BE2C (cell line): Measurements from ENCODE around the gene YWHAB.
A peak's percentile ranks its signal among the peaks of the same experiment; 100 is the strongest.
"Not testable (repeated sequence)": the region's sequence is repeated elsewhere in the genome, so short reads cannot be mapped to it uniquely, and the experiment has no call there.

Experiments used
- DNase-seq: peaks from one replicate; pipeline ENCODE4 v3.0.0-alpha.2; 2020
- H3K27me3 ChIP-seq: fragments of 250-450 bp; sonication (Bioruptor Pico); 2 replicates; pipeline ENCODE4 v1.5.1; 2020; ENCODE audit warnings: mild to moderate bottlenecking
- H3K36me3 ChIP-seq: fragments of 250-450 bp; sonication (Bioruptor Pico); 2 replicates; pipeline ENCODE4 v1.5.1; 2020; ENCODE audit warnings: mild to moderate bottlenecking
- H3K4me1 ChIP-seq: fragments of 250-450 bp; sonication (Bioruptor Pico); 2 replicates; pipeline ENCODE4 v1.5.1; 2020
- H3K4me3 ChIP-seq: 2 replicates; pipeline ENCODE4 v1.5.1; 2011; ENCODE audit warnings: low read depth, low read length
- H3K9me3 ChIP-seq: fragments of 250-450 bp; sonication (Bioruptor Pico); 2 replicates; pipeline ENCODE4 v1.5.1; 2020
- TF ChIP-seq, protein P1 (sequence below): IDR thresholded peaks from 2 replicates; pipeline ENCODE4 v1.5.1; 2012; ENCODE audit warnings: mild to moderate bottlenecking, low read depth, low read length

The YWHAB gene

DNA sequence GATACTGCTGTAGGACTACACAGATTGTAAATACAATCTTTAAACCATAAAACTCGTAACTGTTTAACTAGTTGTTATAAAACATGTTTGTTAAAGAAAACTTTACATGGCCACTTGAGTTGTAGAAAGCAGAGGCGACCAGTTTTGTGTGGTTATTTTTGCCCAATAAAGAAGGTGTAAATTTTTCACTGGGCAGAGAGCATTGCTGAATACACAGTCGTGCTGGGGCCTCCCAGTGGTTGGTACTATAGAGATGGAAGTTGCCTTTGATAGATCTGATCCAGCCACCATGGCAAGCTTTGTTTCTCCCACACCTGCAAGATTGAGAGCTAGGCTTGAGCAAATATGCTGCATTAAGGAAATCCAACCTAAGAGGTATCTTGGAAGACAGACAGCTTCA, 34.0 kb upstream of the YWHAB start:
- Histone ChIP-seq H3K27me3 (no peaks in the 10 kb centered on the region), H3K36me3 (no peaks in the 10 kb centered on the region), H3K9me3 (no peaks in the 10 kb centered on the region), H3K4me3 (no peak overlapping the region), H3K4me1 (no peaks in the 10 kb centered on the region)
- TF ChIP-seq, protein P1, sequence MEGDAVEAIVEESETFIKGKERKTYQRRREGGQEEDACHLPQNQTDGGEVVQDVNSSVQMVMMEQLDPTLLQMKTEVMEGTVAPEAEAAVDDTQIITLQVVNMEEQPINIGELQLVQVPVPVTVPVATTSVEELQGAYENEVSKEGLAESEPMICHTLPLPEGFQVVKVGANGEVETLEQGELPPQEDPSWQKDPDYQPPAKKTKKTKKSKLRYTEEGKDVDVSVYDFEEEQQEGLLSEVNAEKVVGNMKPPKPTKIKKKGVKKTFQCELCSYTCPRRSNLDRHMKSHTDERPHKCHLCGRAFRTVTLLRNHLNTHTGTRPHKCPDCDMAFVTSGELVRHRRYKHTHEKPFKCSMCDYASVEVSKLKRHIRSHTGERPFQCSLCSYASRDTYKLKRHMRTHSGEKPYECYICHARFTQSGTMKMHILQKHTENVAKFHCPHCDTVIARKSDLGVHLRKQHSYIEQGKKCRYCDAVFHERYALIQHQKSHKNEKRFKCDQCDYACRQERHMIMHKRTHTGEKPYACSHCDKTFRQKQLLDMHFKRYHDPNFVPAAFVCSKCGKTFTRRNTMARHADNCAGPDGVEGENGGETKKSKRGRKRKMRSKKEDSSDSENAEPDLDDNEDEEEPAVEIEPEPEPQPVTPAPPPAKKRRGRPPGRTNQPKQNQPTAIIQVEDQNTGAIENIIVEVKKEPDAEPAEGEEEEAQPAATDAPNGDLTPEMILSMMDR, result no peak
- DNase-seq, result no peak

GRCh38 chr20:44856442-44856841, 29.1 kb upstream of the YWHAB start:
- Histone ChIP-seq H3K4me3 (no peak overlapping the region), H3K4me1 (no peaks in the 10 kb centered on the region), H3K36me3 (no peaks in the 10 kb centered on the region), H3K9me3 (no peaks in the 10 kb centered on the region), H3K27me3 (no peaks in the 10 kb centered on the region)
- TF ChIP-seq, protein P1, result no peak
- DNase-seq, result no peak

- no peak for DNase-seq
- TF ChIP-seq, protein P1, result no peak
- no peak overlapping the region for H3K4me3 ChIP-seq
- H3K27me3 ChIP-seq, result no peaks in the 10 kb centered on the region
- no peaks in the 10 kb centered on the region for H3K36me3 ChIP-seq
- no peaks in the 10 kb centered on the region for H3K9me3 ChIP-seq
- H3K4me1 ChIP-seq, result no peaks in the 10 kb centered on the region
Measured at GRCh38 chr20:44856856-44857448, 28.6 kb upstream of the YWHAB start.

GRCh38 chr20:44858606-44859360, 26.7 kb upstream of the YWHAB start:
- no peaks in the 10 kb centered on the region for H3K36me3 ChIP-seq
- TF ChIP-seq, protein P1, result no peak
- H3K4me3 ChIP-seq, result no peak overlapping the region
- no peak for DNase-seq
- H3K9me3 ChIP-seq, result no peaks in the 10 kb centered on the region
- no peaks in the 10 kb centered on the region for H3K27me3 ChIP-seq
- peaks cover 5% of the 10 kb centered on the region for H3K4me1 ChIP-seq

- Histone ChIP-seq H3K4me1 (peaks cover 12% of the 10 kb centered on the region), H3K36me3 (no peaks in the 10 kb centered on the region), H3K27me3 (no peaks in the 10 kb centered on the region), H3K4me3 (no peak overlapping the region), H3K9me3 (no peaks in the 10 kb centered on the region)
- TF ChIP-seq, protein P1, result no peak
- no peak for DNase-seq
Measured at GRCh38 chr20:44861531-44862006, 23.9 kb upstream of the YWHAB start.

DNA sequence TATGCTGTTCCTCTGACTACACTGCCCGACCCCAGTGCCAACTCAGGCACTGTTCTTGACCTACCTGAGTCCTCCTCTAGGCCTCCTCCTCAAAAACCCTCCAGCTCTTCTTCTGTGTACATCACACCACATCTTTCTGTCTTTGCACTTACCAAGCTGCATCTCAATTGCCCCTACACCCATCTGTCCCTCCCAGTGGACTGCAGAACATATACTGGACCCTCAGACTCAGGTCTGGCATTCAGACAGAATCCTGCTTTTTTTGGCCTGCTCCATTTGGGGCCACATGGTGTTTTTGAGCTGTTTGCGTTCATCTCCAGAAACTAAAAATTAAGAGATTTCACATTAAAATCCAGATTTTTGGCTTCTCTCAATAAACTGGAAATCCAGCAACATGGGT, 23.2 kb upstream of the YWHAB start:
- TF ChIP-seq, protein P1, result no peak

DNA sequence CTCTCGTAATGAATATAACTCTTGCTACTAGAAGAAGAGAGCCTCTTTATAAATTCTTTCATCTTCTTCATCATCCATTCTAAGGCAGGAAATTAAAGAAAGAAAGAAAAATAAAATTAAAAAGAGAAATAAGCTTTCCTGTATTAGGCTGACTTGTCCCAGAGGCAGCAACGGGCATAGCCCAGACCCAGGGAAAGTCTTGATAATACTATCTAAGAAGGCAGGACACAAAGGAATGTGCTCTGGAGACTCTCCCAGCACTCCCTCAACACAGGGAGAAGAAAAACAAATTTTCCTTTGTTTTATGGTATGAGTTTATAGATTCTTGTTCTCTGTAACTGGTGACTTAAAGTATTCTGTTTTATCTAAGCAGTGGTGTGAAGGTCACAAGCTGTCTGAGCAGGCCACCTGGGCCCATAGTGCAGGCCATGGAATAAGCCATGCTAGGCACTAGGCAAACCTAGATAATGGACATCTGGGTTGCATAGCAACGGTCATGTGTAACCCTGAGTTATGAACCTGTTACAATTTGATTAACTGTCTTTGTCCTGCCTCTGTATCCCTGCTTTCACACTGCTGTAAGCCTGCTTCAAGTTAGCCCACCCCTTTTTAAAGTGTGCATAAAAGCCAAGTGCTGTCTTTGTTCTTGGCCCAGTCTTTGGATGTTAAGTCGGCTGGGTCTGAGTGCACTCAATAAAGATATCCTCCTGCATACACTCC, 22.0 kb upstream of the YWHAB start:
- peaks cover 12% of the 10 kb centered on the region for H3K4me1 ChIP-seq
- H3K36me3 ChIP-seq, H3K9me3 ChIP-seq, H3K27me3 ChIP-seq, H3K4me3 ChIP-seq: not testable (repeated sequence)
- DNase-seq, result peak; percentile 32

More for the DNA sequence above, 23.2 kb upstream of the YWHAB start:
- Histone ChIP-seq H3K4me1 (peaks cover 12% of the 10 kb centered on the region), H3K36me3 (no peaks in the 10 kb centered on the region), H3K27me3 (no peaks in the 10 kb centered on the region), H3K4me3 (no peak overlapping the region), H3K9me3 (no peaks in the 10 kb centered on the region)
- no peak for DNase-seq

GRCh38 chr20:44864493-44864892, 21.0 kb upstream of the YWHAB start:
- not testable (repeated sequence) for H3K27me3 ChIP-seq, H3K9me3 ChIP-seq, H3K4me3 ChIP-seq, H3K36me3 ChIP-seq, DNase-seq
- H3K4me1 ChIP-seq, result peaks cover 12% of the 10 kb centered on the region
